ENCODE results near the gene CDH13.

DNA sequence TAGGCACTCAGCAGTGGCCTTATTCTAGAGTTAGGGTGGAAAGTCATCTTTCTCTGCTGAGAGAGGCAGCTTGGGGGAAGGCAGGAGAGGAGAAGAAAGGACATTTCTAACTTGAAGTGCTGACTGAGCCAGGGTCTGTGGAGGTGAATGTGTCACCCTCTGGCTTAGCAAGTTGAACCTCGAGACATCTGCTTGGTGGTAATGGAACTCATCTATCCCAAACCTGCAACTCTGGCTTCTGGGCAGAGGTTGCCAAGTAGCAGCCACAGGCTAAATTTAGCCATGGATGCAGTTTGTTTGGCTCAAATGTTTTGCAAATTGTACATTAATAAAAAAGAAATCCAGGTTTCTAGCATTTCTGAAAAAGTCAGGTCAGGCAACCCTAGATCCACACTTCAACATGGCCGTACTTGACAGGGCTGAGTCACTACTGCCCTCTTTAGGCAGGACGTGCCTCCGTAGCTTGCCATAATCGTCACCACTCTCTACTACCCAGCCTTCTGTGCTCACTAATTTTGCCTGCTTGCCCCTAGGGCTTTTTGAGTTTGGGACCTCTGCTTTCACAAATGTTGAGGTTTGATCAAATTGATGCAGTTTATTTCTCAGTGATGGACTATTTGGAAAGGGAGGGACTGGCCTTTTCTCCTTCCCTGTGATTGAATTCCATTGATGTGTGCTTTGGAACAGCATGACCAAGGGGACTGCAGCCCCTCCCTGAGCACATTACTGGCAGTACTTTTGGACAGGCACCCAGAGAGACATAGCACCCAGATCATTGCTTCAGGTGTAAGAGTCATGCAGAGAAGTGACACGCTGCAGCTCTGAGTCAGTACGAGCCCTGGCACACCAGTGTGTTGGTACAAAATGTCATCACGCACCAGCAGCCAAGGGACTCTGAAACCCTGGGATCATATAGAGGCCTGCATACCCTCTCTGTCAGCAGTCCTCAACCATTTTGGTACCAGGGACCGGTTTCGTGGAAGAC is 5.2 kb downstream of the CDH13 start:
- TF ChIP-seq, protein P1, sequence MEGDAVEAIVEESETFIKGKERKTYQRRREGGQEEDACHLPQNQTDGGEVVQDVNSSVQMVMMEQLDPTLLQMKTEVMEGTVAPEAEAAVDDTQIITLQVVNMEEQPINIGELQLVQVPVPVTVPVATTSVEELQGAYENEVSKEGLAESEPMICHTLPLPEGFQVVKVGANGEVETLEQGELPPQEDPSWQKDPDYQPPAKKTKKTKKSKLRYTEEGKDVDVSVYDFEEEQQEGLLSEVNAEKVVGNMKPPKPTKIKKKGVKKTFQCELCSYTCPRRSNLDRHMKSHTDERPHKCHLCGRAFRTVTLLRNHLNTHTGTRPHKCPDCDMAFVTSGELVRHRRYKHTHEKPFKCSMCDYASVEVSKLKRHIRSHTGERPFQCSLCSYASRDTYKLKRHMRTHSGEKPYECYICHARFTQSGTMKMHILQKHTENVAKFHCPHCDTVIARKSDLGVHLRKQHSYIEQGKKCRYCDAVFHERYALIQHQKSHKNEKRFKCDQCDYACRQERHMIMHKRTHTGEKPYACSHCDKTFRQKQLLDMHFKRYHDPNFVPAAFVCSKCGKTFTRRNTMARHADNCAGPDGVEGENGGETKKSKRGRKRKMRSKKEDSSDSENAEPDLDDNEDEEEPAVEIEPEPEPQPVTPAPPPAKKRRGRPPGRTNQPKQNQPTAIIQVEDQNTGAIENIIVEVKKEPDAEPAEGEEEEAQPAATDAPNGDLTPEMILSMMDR (IDR thresholded peaks at IDR 0.05; ENCODE audit: borderline replicate concordance, extremely low read depth, low read length, poor library complexity, severe bottlenecking), result peak; percentile 53
- TF ChIP-seq EZH2 (IDR thresholded peaks at IDR 0.05; ENCODE audit: borderline replicate concordance, low read depth, low read length, severe bottlenecking), result no peak
